Osteocyte (in vitro differentiated cells): Measurements from ENCODE around the gene CPXM2. TPM values are rescaled to one million over a fixed set of nuclear protein-coding genes. Genes with fewer than 3 reads are reported as not detected.

Experiments
- DNase-seq: peaks from one replicate; pipeline ENCODE4 v3.0.0; 2021; ENCODE audit warnings: mixed read lengths; ENCODE audit not compliant: unreplicated experiment; ENCODE audit errors: extremely low spot score
- H3K27ac Mint-ChIP-seq: one replicate; pipeline ENCODE4 v1.8.0; 2021; ENCODE audit warnings: mild to moderate bottlenecking, mixed read lengths; ENCODE audit not compliant: unreplicated experiment
- H3K27me3 Mint-ChIP-seq: one replicate; pipeline ENCODE4 v1.8.0; 2021; ENCODE audit warnings: mixed read lengths; ENCODE audit not compliant: unreplicated experiment
- H3K36me3 Mint-ChIP-seq: one replicate; pipeline ENCODE4 v1.8.0; 2021; ENCODE audit warnings: mixed read lengths; ENCODE audit not compliant: unreplicated experiment
- H3K4me1 Mint-ChIP-seq: one replicate; pipeline ENCODE4 v1.8.0; 2021; ENCODE audit warnings: mixed read lengths; ENCODE audit not compliant: unreplicated experiment
- H3K4me3 Mint-ChIP-seq: one replicate; pipeline ENCODE4 v1.8.0; 2021; ENCODE audit warnings: mild to moderate bottlenecking, moderate library complexity, mixed read lengths; ENCODE audit not compliant: unreplicated experiment
- H3K9me3 Mint-ChIP-seq: one replicate; pipeline ENCODE4 v1.8.0; 2021; ENCODE audit warnings: mixed read lengths; ENCODE audit not compliant: unreplicated experiment
- CTCF ChIP-seq: fragments of 200-600 bp; sonication (generic); IDR thresholded peaks from 2 replicates; pipeline ENCODE4 v1.5.0; 2021; ENCODE audit warnings: antibody characterized with exemption, mild to moderate bottlenecking, moderate library complexity
- total RNA-seq: library from RNA; stranded (reverse); gene quantifications from 2 replicates; pipeline ENCODE4 v1.2.1, GENCODE V29; 2021

Gene CPXM2
- total RNA-seq, 1 donor from 2014 or later, result not detected

- H3K9me3 Mint-ChIP-seq, result no peaks in the 10 kb centered on the region
- H3K4me3 Mint-ChIP-seq, result no peak overlapping the region
- no peaks in the 10 kb centered on the region for H3K4me1 Mint-ChIP-seq
- H3K27ac Mint-ChIP-seq, result no peak overlapping the region
- DNase-seq, result no peak
- no peak for TF ChIP-seq CTCF
- no peaks in the 10 kb centered on the region for H3K27me3 Mint-ChIP-seq
- no peaks in the 10 kb centered on the region for H3K36me3 Mint-ChIP-seq
Measured at GRCh38 chr10:123821136-123821535, 70.5 kb downstream of the CPXM2 start.

- no peak overlapping the region for H3K27ac Mint-ChIP-seq
- H3K36me3 Mint-ChIP-seq, result no peaks in the 10 kb centered on the region
- H3K4me1 Mint-ChIP-seq, result no peaks in the 10 kb centered on the region
- H3K9me3 Mint-ChIP-seq, result no peaks in the 10 kb centered on the region
- no peak overlapping the region for H3K4me3 Mint-ChIP-seq
- no peaks in the 10 kb centered on the region for H3K27me3 Mint-ChIP-seq
- no peak for DNase-seq
- TF ChIP-seq CTCF, result no peak
Measured at GRCh38 chr10:123809632-123810031, 82.0 kb downstream of the CPXM2 start.

GRCh38 chr10:123808906-123809305, 82.7 kb downstream of the CPXM2 start:
- no peak for TF ChIP-seq CTCF
- Mint-ChIP-seq H3K4me1 (no peaks in the 10 kb centered on the region), H3K4me3 (no peak overlapping the region), H3K27ac (no peak overlapping the region), H3K36me3 (no peaks in the 10 kb centered on the region), H3K9me3 (no peaks in the 10 kb centered on the region), H3K27me3 (no peaks in the 10 kb centered on the region)
- DNase-seq, result no peak

- H3K9me3 Mint-ChIP-seq, result no peaks in the 10 kb centered on the region
- H3K27ac Mint-ChIP-seq, result no peak overlapping the region
- H3K36me3 Mint-ChIP-seq, result no peaks in the 10 kb centered on the region
- H3K4me1 Mint-ChIP-seq, result no peaks in the 10 kb centered on the region
- no peak overlapping the region for H3K4me3 Mint-ChIP-seq
- TF ChIP-seq CTCF, result no peak
- no peaks in the 10 kb centered on the region for H3K27me3 Mint-ChIP-seq
- DNase-seq, result peak; percentile 38
Measured at GRCh38 chr10:123808286-123808685, 83.3 kb downstream of the CPXM2 start.

GRCh38 chr10:123807444-123808035, 84.1 kb downstream of the CPXM2 start:
- Mint-ChIP-seq H3K36me3 (no peaks in the 10 kb centered on the region), H3K27me3 (no peaks in the 10 kb centered on the region), H3K4me1 (no peaks in the 10 kb centered on the region), H3K9me3 (no peaks in the 10 kb centered on the region), H3K27ac (no peak overlapping the region), H3K4me3 (no peak overlapping the region)
- no peak for TF ChIP-seq CTCF
- DNase-seq, result peak; percentile 17
